Measurements from ENCODE around the gene LAMB1.
"Not testable (repeated sequence)": the region's sequence is repeated elsewhere in the genome, so short reads cannot be mapped to it uniquely, and the experiment has no call there.

LAMB1 gene

DNA sequence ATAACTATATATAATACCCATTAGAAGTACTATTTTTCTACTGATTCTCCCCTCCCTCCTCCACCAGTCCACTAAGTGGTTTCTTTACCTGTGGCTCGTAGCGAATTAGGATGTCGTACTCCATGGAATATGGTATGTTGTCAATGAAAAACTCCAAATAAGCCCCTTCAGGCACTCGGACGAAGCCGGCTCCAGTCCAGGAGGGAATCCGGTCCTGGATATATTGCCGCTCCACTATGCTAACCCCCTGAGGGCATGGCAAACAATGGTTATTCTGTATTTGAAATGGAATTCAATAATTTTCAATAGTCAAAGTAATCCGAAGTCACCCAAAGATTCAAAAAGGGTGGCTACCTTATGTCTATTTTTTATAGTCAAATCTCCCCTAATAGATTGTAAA, 40.1 kb downstream of the LAMB1 start:
- DNase-seq (ENCODE audit: low read depth): no peak
- TF ChIP-seq, protein P1, sequence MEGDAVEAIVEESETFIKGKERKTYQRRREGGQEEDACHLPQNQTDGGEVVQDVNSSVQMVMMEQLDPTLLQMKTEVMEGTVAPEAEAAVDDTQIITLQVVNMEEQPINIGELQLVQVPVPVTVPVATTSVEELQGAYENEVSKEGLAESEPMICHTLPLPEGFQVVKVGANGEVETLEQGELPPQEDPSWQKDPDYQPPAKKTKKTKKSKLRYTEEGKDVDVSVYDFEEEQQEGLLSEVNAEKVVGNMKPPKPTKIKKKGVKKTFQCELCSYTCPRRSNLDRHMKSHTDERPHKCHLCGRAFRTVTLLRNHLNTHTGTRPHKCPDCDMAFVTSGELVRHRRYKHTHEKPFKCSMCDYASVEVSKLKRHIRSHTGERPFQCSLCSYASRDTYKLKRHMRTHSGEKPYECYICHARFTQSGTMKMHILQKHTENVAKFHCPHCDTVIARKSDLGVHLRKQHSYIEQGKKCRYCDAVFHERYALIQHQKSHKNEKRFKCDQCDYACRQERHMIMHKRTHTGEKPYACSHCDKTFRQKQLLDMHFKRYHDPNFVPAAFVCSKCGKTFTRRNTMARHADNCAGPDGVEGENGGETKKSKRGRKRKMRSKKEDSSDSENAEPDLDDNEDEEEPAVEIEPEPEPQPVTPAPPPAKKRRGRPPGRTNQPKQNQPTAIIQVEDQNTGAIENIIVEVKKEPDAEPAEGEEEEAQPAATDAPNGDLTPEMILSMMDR (conservative IDR thresholded peaks at IDR 0.05; ENCODE audit: low read length): no peak
- no peak overlapping the region for H3K4me3 ChIP-seq (ENCODE audit: low read length)

DNA sequence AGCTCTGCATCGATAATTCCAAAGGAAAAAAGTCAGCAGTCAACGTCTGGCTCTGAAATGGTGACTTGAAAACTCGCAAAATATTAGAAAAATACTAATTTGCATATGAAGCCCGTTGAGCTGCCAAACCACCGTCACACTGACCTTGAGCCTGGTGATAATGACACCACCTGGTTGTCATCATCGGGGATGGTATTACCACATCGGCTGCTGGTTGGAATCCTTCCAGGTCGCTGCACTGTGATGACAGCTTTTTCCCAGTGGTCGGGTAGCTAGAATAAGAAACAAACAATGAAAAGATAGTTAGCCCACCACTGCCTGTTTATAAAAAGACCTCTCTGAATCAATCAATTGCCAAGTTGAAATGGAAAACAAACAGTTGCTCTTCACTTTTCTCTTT, 41.6 kb downstream of the LAMB1 start:
- no peak overlapping the region for H3K4me3 ChIP-seq (ENCODE audit: low read length)
- DNase-seq (ENCODE audit: low read depth): peak; percentile 31
- TF ChIP-seq, protein P1 (conservative IDR thresholded peaks at IDR 0.05; ENCODE audit: low read length): no peak

DNA sequence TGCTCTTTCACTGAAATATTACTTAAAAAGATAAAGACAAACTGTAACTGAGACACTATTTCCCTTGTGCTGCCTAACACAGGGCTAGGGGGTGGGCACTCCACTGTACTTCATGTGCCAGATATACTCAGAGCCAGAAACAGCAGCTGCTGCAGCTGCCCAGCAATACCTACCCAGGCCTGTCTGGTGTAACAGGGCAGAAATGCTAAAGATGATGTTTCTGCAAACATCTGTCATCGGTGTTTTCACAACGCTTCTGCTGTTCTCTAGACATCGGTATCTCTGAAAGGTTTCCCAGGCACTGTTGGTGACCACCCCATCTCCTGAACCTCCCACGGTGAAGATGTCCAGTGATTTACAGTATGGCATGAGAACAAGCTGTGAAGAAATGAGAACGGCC, 42.7 kb downstream of the LAMB1 start:
- TF ChIP-seq, protein P1 (conservative IDR thresholded peaks at IDR 0.05; ENCODE audit: low read length): no peak
- no peak for DNase-seq (ENCODE audit: low read depth)
- H3K4me3 ChIP-seq (ENCODE audit: low read length): no peak overlapping the region

DNA sequence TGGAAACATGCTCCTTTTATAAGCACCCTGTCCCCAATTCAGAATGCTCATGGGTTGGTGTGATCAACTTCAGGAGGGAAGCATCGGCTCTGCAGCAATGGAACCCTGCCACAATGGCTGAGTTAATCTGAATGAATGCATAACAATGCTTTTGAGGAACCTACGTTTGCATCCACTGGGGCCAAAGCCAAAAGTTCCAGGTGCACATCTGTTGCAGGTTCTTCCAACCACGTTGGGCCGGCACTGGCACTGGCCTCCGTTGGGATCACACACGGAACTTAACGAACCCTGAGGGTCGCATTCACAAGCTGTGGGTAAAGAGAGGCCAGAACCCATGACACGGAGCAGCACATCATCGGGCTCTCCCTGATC, 43.4 kb downstream of the LAMB1 start:
- TF ChIP-seq, protein P1 (conservative IDR thresholded peaks at IDR 0.05; ENCODE audit: low read length): no peak
- DNase-seq (ENCODE audit: low read depth): no peak
- H3K4me3 ChIP-seq (ENCODE audit: low read length): no peak overlapping the region

DNA sequence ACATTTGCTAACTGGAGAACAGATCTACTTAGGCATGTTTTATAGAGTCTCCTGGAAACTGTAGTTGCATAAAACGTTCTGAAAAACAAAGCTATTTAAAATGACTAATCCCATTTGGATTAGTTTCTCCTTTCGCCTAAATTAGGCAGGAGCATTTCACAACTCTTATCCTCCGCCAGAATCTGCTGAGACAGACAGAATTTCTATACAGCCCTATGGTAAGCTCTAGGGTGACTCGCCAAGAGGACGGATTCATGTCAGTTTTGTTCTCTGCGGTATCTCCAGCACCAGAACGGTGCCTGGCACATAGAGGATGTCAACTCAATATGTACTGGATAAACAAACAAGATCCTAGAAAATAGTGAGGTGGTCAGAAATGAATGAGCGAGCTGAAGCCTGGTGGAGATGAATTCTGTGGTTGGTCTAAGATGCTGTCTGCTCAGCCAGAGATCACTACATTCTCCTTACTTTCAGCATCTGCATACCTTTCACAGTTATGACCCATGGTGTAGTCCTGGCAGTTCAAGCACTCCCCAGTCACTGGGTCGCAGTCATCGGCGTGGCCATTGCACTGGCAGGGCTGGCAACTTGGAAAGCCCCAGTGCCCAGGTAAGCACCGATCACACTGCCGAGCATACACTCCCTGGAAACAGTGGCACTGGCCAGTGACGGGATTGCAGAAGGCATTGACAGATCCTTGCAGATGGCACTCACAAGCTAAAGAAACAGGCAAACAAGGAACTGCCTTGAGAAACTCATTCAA, 44.0 kb downstream of the LAMB1 start:
- peak; percentile 87 for DNase-seq (ENCODE audit: low read depth)
- no peak overlapping the region for H3K4me3 ChIP-seq (ENCODE audit: low read length)
- TF ChIP-seq, protein P1 (conservative IDR thresholded peaks at IDR 0.05; ENCODE audit: low read length): no peak

DNA sequence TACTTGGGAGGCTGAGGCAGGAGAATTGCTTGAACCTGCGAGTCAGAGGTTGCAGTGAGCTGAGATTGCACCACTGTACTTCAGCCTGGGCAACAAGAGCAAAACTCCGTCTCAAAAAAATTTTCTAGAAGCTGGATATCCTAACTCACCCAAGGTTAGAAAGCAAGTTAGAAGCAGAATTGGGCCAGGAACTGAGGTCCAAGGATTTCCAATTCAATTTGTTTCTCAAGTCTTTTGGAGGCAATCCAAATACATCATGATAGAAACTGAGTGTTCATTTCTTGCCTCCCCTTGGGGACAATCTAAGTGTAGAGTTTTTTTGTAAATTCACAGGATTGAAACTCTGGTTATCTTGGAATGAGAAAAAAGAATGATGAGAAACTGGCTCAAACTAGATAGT, 45.5 kb downstream of the LAMB1 start:
- TF ChIP-seq, protein P1 (conservative IDR thresholded peaks at IDR 0.05; ENCODE audit: low read length): no peak

DNA sequence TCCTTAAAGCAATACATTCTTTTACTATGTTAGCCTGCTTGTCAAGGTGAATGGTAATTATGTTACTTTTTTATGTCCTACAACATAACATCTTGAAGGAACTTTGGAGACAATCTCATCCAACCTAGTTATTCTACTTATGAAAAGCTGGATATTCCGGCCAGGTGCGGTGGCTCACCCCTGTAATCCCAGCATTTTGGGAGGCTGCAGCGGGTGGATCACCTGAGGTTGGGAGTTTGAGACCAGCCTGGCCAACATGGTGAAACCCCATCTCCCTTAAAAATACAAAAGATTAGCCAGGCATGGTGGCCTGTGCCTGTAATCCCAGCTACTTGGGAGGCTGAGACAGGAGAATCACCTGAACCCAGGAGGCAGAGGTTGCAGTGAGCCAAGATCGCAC, 46.0 kb downstream of the LAMB1 start:
- not testable (repeated sequence) for H3K4me3 ChIP-seq (ENCODE audit: low read length); DNase-seq (ENCODE audit: low read depth)

More for the DNA sequence above, 45.5 kb downstream of the LAMB1 start:
- no peak for DNase-seq (ENCODE audit: low read depth)
- H3K4me3 ChIP-seq (ENCODE audit: low read length): no peak overlapping the region

Measured in AG10803 (cell line).